ENCODE measurements around the gene DPH1.

DPH1 gene

GRCh38 chr17:2050300-2051060 lies 20.5 kb downstream of the DPH1 start:
- H3K4me3 ChIP-seq (ENCODE audit: low read depth, low read length) = peak overlapping the region; percentile 6; the same call in 1 of the 2 replicates
- peaks cover 32% of the 10 kb centered on the region for H3K27me3 ChIP-seq
- H3K36me3 ChIP-seq = no peaks in the 10 kb centered on the region

DNA sequence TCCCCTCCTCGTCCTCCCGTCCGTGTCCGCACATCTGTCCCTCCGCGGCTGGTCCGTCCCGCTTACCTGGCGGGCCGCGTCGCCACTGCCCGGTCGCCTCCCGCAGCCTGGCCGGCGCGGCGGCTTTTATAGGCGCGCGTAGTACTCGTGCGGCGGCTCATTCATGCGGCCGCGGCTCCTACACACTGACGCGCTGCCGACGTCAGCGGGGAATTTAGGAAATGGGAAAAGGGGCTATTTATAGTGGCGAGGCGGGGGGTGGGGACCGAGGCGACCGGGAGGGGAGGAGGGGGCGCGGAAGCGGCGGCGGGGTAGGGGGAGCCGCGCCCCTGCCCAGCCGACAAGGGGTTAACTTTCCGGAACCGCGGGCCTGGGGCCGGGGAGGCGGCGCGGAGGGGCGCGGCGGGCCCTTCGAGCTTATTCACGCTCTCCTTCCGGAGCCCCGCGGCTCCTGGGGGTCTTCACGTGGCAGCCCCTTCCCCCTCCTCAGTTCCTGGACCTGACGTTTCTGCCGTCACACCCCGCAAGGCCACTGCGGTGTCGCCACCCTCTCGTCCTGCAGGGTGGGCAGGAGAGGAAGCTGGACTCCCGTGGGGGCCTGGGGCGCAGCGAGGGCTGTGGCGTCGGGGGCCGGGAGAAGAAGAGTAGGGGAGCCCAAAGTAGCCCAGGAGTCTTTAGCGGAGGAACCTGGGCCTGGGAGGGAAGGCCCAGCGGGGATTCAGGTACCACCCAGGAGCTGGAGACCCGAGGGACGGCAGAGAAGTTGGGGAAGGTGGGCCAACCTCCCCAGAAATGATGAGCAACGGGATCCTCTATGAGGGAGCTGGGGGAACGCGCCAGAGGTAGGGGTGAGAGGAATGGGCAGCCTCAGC lies 21.3 kb downstream of the DPH1 start:
- H3K36me3 ChIP-seq = no peaks in the 10 kb centered on the region
- no peak for TF ChIP-seq CTCF (IDR thresholded peaks at IDR 0.05; ENCODE audit: low read depth, low read length)
- H3K4me3 ChIP-seq (ENCODE audit: low read depth, low read length) = no peak overlapping the region
- H3K9me3 ChIP-seq = no peaks in the 10 kb centered on the region
- no peaks in the 10 kb centered on the region for H3K4me1 ChIP-seq
- peaks cover 32% of the 10 kb centered on the region for H3K27me3 ChIP-seq
- no peak for DNase-seq

More at GRCh38 chr17:2050300-2051060, 20.5 kb downstream of the DPH1 start:
- peak; percentile 52 for DNase-seq
- H3K9me3 ChIP-seq = no peaks in the 10 kb centered on the region
- H3K4me1 ChIP-seq = no peaks in the 10 kb centered on the region
- TF ChIP-seq CTCF (IDR thresholded peaks at IDR 0.05; ENCODE audit: low read depth, low read length) = no peak

DNA sequence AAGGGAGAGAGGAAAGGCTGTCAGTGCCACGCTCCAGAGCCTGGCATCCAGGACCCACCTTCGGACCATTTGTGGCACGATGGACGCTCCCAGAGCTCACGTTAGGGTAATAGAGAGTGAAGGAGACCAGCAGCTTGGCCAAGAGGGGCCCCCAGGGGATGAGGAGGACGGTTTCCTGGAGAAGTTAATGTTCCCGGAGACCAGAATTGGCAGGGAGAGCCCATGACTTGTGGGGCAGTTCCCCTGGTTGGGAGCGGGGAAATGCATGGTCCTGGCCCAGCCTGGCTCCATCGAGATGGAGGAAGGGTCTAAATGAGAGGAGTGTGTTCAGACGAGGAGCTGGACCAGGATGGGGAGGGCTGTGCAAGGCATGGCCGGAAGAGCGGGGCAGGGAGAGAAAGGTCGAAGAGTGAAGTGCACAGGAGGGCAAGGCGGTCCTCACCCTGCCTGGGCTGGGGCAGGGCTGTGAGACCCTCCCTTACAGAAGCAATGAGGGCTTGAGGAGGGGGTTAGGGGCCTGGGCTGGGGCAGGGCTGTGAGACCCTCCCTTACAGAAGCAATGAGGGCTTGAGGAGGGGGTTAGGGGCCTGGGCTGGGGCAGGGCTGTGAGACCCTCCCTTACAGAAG lies 22.1 kb downstream of the DPH1 start:
- Histone ChIP-seq H3K4me3 (ENCODE audit: low read depth, low read length) (no peak overlapping the region), H3K36me3 (no peaks in the 10 kb centered on the region), H3K27me3 (peaks cover 32% of the 10 kb centered on the region), H3K9me3 (no peaks in the 10 kb centered on the region), H3K4me1 (no peaks in the 10 kb centered on the region)
- DNase-seq = no peak
- no peak for TF ChIP-seq CTCF (IDR thresholded peaks at IDR 0.05; ENCODE audit: low read depth, low read length)

- Histone ChIP-seq H3K36me3 (no peaks in the 10 kb centered on the region), H3K4me3 (ENCODE audit: low read depth, low read length) (peak overlapping the region; percentile 51), H3K27me3 (peaks cover 32% of the 10 kb centered on the region), H3K9me3 (no peaks in the 10 kb centered on the region), H3K4me1 (no peaks in the 10 kb centered on the region)
- TF ChIP-seq CTCF (IDR thresholded peaks at IDR 0.05; ENCODE audit: low read depth, low read length) = peak; percentile 50
- DNase-seq = peak; percentile 74
Measured at GRCh38 chr17:2053380-2054261, 23.7 kb downstream of the DPH1 start.

DNA sequence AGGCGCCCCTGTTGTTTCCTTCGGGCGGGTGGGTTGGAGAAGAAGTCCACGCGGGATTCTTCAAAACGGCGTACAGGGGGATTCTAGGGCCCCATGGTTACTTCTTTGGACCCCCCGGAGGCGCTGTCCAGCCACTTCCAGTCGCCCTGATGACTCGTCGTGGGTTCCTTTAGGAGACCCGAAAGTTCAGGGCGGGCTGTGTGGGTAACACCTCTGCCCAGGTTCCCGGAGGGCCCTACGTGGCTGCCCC lies 24.2 kb downstream of the DPH1 start:
- no peaks in the 10 kb centered on the region for H3K36me3 ChIP-seq
- TF ChIP-seq CTCF (IDR thresholded peaks at IDR 0.05; ENCODE audit: low read depth, low read length) = no peak; the same call in 1 of the 2 replicates
- no peaks in the 10 kb centered on the region for H3K9me3 ChIP-seq
- H3K27me3 ChIP-seq = peaks cover 32% of the 10 kb centered on the region
- peak overlapping the region; percentile 51 for H3K4me3 ChIP-seq (ENCODE audit: low read depth, low read length)
- no peak for DNase-seq
- H3K4me1 ChIP-seq = no peaks in the 10 kb centered on the region

All from BE2C (cell line).